Fibroblast of skin of left biceps (primary cell): ENCODE data around the gene CHST10.
"Not testable (repeated sequence)": the region's sequence is repeated elsewhere in the genome, so short reads cannot be mapped to it uniquely, and the experiment has no call there.

Experiments used
- DNase-seq, 2 experiments: peaks; one replicate each; pipeline ENCODE4 v3.0.0-alpha.2; 2013; ENCODE audit warnings: low read depth in 2 of 2

The CHST10 gene, protein sequence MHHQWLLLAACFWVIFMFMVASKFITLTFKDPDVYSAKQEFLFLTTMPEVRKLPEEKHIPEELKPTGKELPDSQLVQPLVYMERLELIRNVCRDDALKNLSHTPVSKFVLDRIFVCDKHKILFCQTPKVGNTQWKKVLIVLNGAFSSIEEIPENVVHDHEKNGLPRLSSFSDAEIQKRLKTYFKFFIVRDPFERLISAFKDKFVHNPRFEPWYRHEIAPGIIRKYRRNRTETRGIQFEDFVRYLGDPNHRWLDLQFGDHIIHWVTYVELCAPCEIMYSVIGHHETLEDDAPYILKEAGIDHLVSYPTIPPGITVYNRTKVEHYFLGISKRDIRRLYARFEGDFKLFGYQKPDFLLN

GRCh38 chr2:100416935-100417710 is at the start of gene CHST10:
Gene CHST10, minus strand, starts transcription at chr2:100417668. Its CDS starts 10,993 bp downstream, at chr2:100406675.
- DNase-seq, result no peak

DNA sequence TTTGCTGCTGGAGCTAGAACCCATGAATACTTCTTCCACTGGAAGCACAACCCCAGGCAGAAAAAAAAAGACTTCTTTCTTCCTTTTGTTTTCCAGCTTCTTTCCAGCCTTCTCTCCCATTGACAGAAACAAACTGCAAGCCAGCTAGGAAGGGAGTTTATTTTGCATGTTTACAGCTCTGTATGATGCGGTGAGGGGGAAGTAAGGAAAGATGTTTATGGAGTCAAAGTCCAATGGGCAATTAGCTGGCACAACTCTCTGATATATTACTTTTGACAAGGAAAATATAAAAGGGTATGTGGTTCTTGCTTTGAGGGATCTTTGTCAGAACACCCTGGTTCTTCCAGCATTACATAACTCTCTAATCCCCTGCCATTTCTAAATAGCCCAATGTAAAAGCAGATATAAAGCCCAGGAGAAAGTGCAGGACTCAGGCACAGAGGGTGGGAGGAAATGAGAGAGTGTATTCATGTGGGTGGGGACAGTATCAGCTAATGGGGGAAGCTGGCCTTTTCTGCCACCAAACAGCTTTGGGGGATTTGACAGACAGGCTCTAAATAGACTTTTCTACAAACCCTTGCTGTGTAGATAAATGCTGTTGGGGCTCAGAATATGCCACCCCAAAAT is 43.5 kb upstream of the CHST10 start:
- DNase-seq, result no peak

DNA sequence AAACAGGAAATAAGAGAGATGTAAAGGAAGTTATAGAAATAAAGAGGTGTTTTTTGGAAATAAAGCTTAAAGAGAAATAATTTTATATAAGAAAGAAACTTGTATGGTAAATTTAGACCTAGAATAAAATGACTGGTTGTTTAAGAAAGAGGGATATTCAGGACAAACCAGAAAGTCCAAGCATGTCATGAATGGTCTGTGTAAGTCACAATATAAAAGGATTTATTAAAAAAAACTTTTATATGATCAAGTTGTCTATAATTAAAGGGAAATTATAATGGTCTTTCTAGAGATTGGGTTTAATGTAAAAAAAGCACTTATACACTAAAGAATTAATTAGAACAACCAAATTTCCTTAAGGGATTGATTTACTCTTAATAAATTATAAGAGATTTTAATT is 38.9 kb upstream of the CHST10 start:
- DNase-seq, result not testable (repeated sequence)

DNA sequence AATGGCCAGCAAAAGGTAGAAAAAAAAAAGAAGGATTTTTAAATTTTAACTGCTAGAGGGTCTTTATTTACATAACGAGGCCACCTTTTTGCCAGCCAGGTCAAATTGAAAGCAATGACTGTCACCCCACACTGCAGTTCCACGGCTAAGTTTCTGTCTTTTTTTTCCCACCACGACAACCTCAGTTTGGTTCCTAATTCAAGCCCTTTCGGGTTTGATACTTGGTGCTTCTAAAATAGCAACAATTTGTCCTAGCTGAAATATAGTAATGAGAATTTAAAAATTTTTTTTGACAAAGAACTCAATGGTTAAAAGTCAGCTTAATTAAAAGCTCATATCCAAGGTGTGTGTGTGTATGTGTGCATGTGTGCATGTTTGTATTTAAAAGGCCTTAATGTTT is 36.4 kb upstream of the CHST10 start:
- DNase-seq, result no peak

GRCh38 chr2:100451734-100452133 is 34.3 kb upstream of the CHST10 start:
- DNase-seq, result no peak

- DNase-seq, result no peak
Measured at GRCh38 chr2:100451092-100451491, 33.6 kb upstream of the CHST10 start.

DNA sequence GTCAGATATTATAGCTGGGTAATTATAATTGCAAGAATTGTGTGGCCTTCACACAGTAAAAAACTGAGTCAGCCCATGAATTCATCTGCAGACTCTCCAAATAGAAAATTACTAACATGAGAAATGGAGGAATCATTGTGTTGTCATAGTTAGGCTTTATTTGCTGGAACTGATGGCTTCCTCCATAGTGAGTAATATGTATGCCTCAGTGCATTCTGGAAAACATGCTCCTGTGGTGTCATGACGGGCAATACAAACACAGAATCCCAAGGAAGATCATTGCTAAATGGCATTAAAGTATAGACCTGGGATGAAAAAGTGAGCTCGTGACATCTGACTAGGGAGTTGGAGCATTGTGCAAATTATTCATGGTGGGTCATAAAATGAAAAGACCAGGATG is 29.2 kb upstream of the CHST10 start:
- DNase-seq, result no peak

GRCh38 chr2:100437751-100438150 is 20.3 kb upstream of the CHST10 start:
- DNase-seq, result no peak

- no peak for DNase-seq
Measured at GRCh38 chr2:100429726-100430125, 12.3 kb upstream of the CHST10 start.

DNA sequence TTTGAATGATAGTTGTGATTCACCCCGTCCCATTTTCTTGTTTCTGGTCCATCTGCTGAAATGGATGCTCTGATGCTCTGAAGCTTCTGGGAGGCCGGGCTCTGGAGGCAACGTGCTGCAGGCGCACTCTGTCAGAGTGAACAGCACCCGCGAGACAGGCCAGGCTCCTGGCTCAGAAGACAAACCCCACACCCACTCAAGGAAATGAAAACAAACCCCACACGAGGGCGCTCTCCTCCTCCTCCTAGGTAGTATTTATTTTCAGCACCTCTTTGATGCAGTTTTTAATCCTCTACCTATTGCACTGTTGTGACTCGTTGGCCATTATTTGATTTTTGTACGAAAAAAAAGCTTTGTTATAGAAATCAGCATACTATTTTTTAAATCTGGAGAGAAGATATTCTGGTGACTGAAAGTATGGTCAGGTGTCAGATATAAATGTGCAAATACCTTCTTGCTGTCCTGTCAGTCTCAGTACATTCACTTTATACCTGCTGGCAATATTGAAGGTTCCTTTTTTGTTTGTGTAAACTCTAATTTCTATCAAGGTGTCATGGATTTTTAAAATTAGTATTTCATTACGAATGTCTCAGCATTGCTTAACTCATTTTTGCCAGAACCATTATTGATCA is 10.3 kb upstream of the CHST10 start:
- DNase-seq, result no peak

DNA sequence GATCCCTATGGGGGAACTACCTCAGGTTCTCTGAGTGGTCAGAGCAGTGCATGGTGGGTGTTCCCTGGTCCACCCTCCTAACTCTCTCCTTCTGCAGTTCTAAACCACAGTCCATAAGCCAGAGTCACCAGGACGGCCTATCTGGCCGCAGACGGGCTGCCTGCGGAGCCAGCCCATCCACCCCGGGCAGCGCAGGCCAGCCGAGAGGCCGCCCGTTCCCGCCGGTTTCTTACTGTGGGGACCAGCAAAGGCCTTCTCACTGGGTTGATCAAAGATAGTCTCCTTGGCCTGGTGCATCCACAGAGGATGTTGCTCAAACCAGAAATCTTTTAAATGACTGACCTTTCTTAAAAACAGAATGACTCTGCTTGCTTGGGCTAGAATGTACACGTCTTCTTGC is 9.6 kb upstream of the CHST10 start:
- DNase-seq, result no peak

GRCh38 chr2:100426384-100426720 is 8.9 kb upstream of the CHST10 start:
- DNase-seq, result no peak

GRCh38 chr2:100425573-100426383 is 8.3 kb upstream of the CHST10 start:
- no peak for DNase-seq

DNA sequence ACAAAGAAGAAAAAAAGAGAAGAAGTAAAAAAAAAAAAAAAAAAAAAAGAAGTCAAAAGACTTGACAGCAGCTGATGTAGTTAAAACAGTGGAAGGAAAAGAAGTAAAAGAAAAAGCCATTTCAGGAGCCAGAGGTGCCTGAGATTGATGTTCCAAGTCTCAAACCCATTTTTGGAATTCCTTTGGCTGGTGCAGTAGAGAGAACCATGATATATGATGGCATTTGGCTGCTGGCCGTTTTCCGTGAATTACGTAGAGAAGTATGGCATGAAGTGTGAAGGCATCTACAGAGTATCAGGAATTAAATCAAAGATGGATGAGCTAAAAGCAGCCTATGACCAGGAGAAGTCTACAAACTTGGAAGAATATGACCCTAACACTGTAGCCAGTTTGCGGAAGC is 7.6 kb upstream of the CHST10 start:
- DNase-seq, result no peak

DNA sequence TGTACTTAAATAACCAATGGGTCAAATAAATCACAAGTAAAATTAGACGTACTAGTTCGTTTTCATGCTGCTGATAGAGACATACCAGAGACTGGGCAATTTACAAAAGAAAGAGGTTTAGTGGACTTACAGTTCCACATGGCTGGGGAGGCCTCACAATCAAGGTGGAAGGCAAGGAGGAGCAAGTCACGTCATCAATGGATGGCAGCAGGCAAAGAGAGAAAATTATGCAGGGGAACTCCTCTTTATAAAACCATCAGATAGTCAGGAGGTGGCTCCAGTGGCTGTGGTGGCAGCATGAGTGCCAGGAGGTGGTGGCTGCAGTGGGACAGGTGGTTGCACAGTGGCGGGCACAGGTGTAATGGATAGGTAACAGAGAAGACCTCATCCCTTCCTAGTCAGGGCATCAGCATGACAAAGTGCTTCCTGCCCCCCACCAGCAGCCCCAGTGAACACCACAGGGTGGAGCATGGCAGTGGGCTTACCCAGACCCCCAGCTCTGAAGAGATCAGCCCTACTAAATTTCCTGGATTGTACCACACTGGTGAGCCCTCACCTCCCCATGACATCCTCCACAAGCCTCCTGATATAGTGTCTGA is 6.9 kb upstream of the CHST10 start:
- DNase-seq, result no peak

DNA sequence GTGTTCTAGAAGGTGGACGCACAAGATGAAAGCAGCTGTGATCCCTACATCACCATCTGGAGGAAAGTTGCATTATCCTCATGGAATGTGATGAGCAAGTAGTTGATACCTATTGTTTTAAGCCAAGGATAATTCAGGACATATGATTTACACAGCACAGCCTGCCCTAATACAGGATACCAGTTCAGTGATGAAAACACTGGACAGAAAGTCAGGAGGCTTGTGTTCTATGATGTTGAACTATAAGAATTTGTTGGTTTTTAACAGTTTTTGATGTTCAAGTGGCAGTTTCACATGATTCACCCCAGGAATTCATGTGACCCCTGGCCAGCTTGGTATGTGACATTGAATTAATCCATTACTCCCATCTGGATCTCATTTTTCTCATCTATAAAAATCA is 6.2 kb upstream of the CHST10 start:
- no peak for DNase-seq

- no peak for DNase-seq
Measured at GRCh38 chr2:100422320-100423055, 5.0 kb upstream of the CHST10 start.

DNA sequence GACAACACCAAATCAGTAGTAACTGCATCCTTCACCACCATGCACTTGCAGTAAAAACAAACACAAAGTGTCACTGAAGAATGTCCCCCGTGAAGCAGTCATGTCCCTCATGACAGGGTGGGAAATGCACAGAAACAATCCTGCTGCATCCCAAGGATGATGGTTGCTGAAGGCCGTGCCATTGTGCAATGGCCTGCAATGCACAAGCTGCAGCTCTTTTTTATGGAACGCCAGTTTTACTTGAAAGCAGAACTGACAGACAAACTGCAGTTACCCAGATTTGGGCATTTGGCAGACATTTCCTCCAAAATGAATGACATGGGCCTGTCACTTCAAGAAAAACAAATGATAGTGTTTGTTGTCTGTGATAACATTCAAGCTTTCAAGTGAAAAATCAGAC is 2.4 kb upstream of the CHST10 start:
- DNase-seq, result no peak

- no peak for DNase-seq
Measured at GRCh38 chr2:100418406-100418962, 1.0 kb upstream of the CHST10 start.

GRCh38 chr2:100417711-100418124 is 250 bp upstream of the CHST10 start:
- DNase-seq, result no peak
